Stimulated activated CD4-positive, alpha-beta T cell treated with anti-CD3 and anti-CD28 coated beads, Interleukin-1b, Interleukin-23, amount 100 ng/mL, for 48 hours (primary cell): Measurements from ENCODE around the gene PERCC1.
A peak's percentile ranks its signal among the peaks of the same experiment; 100 is the strongest.
"Not testable (repeated sequence)": the region's sequence is repeated elsewhere in the genome, so short reads cannot be mapped to it uniquely, and the experiment has no call there.

Experiments used
- DNase-seq: peaks from one replicate; pipeline ENCODE4 v3.0.0-alpha.2; 2020

PERCC1 gene

DNA sequence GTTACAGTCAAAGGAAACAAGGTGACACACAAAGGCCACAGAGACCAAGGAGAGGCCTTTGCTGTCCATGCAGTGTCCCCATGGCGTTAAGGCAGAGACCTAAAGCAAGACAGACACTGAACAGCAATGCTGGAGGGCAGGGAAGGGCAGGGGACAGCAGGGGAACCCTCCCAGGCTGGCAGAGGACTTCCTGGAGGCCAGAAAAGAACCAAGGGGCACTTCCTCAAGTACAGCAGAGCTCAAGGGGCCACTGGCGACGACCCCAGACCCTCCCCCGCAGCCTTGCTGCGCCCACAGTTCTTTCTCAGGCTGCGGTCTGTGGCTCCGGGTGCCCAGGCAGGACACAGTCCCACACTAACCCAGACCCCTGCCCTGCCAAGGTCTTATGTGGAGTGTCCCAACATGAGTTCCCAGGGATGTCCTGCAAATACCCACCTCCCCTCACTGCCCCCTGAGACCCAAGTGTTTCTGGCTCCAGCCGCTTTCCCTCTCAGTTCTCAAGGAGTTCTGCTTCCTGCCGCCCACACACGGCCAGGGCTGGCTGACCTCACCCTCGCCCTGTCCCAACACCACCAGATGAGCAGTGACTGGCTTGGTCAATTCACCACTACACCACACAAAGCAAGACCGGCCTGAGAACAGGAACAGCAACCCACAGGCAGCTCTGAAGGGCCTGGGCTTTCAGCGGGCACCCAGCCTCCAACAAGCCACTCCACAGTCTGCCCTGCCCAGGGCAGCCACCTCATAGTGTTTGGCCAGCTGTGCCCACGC, 39.8 kb downstream of the PERCC1 start:
- DNase-seq, result no peak

DNA sequence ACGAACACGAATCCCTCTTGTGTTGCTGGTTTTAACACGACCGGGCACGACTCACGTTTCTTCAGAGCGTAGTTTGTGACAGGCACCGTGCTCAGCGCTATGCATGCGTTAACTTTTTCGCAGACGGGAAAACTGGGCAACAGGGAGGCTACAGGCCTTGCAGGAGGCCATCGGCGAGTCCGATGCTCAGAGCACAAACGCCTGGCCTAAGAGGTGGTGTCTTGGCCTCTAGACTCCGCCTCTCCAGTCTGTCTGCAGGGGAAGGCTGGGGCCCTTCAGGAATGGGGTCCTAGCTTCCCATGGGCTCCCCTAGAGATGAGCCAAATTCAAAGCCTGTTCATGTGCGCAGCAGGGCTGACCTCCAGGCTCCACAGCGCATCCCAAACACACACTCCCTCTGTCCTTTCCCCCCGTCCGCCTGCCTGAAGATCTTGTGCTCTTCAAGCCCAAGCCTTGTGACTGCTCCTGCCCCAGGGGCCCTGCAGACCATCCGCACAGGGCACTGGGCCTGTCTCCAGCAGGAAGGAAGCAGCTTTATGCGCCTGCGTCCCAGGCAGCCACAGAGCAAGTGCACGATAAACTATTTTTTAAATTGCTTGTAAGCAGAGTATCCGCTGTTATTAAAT, 40.8 kb downstream of the PERCC1 start:
- no peak for DNase-seq

DNA sequence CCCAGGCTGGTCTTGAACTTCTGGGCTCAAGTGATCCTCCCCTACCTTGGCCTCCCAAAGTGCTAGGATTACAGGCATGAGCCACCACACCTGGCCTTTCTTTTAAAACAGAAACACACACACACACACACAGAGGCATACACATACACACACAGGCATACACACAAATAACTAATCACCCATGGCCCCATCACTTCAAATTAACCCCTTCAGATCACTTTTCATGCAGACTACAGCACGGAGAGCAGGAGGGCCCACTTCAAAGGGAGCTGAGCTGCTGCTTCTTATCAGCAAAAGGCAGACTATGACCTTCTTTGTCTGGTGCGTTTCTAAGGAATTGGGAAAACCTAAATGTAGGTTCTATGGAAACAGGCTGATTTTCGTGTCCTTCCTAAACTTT, 42.1 kb downstream of the PERCC1 start:
- no peak for DNase-seq

DNA sequence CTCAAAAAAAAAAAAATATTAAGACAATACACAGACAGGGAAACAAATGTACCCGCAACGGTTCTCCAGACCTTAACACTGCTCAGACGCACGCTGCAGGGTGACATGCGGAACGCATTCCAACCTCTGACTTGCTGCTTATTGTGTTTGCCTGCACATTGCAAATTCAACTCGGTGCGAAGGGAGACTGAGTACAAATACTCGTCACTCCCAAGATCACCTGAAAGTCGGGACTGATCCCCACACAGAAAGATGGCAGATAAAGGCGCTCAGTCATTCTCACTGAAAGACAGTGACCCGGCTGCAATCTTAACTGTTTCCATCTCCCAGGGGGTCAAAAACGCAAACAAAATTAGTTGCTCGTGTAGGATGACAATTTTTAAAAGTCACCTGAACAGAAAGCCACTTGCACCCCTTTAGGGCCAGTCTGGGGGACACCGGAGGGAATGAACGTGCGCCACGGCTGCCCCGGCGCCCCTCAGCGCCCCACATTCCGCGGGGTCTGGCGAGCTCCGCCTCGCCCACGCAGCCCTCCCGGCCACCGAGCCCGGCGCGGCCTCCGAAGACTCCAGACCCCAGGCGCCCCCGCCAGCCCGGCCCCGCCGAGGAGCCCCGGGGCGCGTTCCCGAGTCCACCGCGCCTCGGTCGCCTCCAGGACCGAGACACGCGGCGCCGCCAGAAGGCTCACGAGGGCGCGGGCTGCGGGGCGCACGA, 43.4 kb downstream of the PERCC1 start:
- no peak for DNase-seq

DNA sequence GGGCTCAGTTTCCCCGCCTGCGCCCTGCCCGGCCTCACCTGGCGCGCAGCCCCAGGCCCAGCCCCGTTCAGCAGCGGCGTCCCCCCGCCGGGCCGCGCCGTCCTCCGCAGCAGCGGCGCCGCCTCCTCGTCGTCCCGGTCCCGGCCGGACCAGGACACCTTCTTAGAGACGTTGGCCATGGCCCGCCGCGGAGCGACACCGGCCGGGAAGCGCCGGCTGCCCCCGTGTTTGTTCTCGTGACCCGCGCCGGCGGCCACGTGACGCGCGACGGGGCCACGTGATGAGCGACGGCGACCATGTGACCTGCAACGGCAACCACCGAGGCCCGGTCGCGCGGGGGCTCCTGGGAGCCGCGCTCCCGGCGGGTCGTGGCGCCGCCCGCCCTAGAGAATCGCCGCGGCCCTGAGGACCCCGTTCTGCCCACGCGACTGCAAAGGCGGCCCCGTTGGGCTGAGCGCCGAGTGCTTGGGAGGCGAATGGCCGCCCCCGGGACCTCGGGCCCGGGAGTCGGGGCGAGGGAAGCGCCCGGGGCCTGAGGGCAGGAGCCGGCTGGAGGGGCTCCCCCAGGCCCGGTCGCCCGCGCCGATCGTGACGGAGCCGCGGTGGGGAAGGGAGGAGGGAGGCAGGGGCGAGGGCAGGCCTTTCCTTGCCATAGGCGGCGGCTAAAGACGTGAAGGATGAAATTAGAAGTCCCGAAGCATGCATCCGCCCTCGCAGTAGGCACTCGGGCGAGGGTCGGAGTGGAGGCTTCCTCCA, 44.1 kb downstream of the PERCC1 start, which contains the start of gene CLCN7:
TSS of gene CLCN7 (minus strand) at position 233 of the 756 bp plus-strand sequence. CDS start at position 179, 54 bp downstream.
- peak; percentile 88 for DNase-seq

DNA sequence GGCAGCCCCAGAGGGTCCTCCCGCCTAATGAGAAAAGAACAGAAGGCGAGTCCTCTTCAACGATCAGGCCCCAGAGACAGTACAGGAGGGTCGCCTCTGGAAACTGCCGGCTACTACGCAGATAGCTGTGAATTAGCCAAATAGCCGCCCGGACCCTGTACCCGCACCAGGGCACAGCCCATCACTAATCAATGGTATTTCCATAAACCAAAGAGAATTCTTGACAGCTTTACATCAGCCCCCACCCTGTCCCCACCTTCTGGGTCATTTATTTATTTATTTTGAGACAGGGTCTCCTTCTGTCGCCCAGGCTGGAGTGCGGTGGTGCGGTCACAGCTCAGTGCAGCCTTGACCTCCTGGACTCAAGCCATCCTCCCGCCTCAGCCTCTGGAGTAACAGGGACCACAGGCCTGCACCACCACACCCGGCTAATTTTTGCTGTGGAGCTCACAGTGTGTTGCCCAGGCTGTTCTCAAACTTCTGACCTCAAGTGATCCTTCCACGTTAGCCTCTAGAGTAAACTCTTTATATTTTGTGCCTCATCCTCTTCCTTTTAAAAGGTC, 44.8 kb downstream of the PERCC1 start:
- DNase-seq, result no peak

DNA sequence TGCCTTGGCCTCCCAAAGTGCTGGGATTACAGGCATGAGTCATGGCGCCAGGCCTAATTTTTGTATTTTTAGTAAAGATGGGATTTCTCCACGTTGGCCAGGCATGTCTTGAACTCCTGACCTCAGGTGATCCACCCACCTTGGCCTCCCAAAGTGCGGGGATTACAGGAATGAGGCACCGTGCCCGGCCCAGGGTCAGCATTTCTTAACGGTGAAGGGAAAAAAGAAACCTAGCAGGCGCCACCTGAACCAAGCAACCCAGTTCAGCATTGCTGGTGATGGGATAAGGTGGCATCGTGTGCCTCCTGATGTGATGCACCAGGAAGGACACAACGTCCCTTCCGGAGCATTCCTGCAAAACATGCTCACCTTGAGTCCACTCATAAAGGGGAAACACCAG, 46.2 kb downstream of the PERCC1 start:
- DNase-seq, result no peak

DNA sequence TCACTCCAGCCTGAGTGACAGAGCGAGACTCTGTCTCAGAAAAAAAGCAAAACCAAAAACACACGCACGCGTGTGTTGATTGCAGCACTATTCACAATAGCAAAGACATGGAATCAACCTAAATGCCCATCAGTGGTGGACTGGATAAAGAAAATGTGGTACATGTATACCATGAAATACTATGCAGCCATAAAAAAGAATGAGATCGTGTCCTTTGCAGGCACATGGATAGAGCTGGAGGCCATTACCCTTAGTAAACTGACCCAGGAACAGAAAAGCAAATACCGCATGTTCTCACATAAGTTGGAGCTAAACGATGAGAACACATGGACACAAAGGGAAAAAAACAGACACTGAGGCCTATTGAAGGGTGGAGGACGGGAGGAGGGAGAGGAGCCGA, 48.1 kb downstream of the PERCC1 start:
- not testable (repeated sequence) for DNase-seq

DNA sequence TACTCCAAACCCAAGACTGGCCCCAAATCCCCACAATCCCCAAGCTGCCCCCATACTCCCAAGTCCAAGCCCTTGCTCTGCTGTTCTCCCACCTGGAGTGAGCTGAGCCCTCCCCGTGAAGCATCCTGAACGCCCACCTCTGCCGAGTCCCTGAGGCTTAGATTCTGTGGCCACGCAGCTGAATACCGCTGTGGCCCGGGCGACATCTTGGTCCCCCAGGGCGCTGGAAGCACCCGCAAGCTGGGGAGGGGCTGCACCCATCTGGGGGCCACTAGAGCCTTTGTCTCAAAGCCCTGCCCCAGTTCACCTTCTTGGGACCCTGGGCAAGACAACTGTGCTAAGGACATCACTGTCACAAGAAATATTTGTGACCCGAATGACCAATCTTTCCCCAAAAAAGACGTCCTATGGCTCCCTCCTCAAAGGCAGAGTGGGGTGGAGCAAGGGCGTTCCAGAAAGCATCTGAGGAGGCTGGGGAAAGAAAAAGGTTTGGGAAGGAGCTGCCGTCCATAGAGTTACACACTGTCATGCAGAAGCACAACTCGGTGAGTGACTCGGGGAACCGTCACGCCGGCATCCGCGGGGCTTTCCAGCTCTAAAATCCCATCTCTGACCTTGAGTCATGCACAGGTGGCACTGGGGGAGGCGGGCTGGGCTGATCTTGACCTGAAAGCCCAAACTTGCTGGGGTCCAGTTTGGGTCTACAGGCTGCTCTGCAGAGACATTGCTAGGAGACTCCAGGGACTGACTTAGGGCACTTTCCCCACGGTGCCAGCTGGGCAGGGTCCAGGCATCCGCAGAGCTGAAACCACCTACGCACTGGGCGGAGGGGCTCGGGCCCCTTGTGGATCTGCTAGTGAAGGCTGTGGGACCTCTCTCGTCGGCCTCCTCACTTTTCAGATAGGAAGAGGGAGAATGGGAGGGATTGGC, 51.3 kb downstream of the PERCC1 start:
- no peak for DNase-seq
